Esophagus squamous epithelium (tissue), 4 donors: ENCODE measurements around the gene NOP9.

ENCODE experiments used
- CTCF ChIP-seq, 6 experiments: fragments of 450-650 bp in 4 of 6; fragments of 200-600 bp in 2 of 6; sonication (generic) in 2 of 6; IDR thresholded peaks; one replicate each; pipeline ENCODE4 v1.5.1; 2016 to 2019; ENCODE audit warnings: antibody characterized with exemption in 6 of 6, mild to moderate bottlenecking in 4 of 6, moderate library complexity in 4 of 6
- POLR2A ChIP-seq, 4 donors: fragments of 450-650 bp; IDR thresholded peaks; one replicate each; pipeline ENCODE4 v1.6.1; 2017; ENCODE audit warnings: antibody characterized with exemption in 4 of 4, mild to moderate bottlenecking in 4 of 4, moderate library complexity in 3 of 4

DNA sequence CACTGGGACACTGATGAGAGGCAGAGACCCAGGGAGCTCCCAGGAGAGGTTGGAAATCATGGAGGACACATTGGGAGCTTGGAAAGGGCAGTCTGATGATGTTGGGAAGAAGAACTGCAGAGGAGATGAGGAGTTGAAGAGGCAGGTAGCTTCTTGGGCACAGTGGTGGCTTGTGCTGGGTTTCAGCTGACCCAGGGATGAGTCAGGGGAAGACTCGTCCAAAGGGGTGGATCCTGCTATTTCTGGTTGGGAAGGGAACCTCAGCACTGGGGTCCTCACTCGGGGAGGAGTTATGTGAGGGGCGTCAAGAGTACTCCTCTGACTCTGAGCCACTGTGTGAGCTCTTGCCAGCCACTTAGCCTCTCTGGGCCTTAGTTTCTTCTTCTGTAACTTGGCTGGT, 23.7 kb downstream of the NOP9 start:
- TF ChIP-seq CTCF (IDR thresholded peaks at IDR 0.05) = no peak
- TF ChIP-seq POLR2A (IDR thresholded peaks at IDR 0.05) = no peak
